ENCODE data around the gene THRB. TPM values are rescaled to one million over a fixed set of nuclear protein-coding genes. Genes with fewer than 3 reads are reported as not detected.

The THRB gene
- total RNA-seq, 1 donor from 2014 or later = 3.1 TPM

GRCh38 chr3:24338409-24339130, 156.1 kb downstream of the THRB start:
- Histone ChIP-seq H3K36me3 (ENCODE audit: control insufficient read depth, insufficient read depth, low read length) (no peaks in the 10 kb centered on the region), H3K27me3 (ENCODE audit: control insufficient read depth, insufficient read depth, low read length) (no peaks in the 10 kb centered on the region), H3K4me3 (ENCODE audit: low read depth, low read length) (no peak overlapping the region)
- DNase-seq (ENCODE audit: low read depth) = no peak
- TF ChIP-seq CTCF (IDR thresholded peaks at IDR 0.05; ENCODE audit: insufficient read depth, low read length, poor library complexity, severe bottlenecking) = no peak

- no peak overlapping the region for H3K4me3 ChIP-seq (ENCODE audit: low read depth, low read length)
- no peak for TF ChIP-seq CTCF (IDR thresholded peaks at IDR 0.05; ENCODE audit: insufficient read depth, low read length, poor library complexity, severe bottlenecking)
- no peaks in the 10 kb centered on the region for H3K27me3 ChIP-seq (ENCODE audit: control insufficient read depth, insufficient read depth, low read length)
- no peaks in the 10 kb centered on the region for H3K36me3 ChIP-seq (ENCODE audit: control insufficient read depth, insufficient read depth, low read length)
- DNase-seq (ENCODE audit: low read depth) = no peak
Measured at GRCh38 chr3:24336101-24336500, 158.5 kb downstream of the THRB start.

GRCh38 chr3:24332092-24332491, 162.6 kb downstream of the THRB start:
- Histone ChIP-seq H3K4me3 (ENCODE audit: low read depth, low read length) (no peak overlapping the region), H3K36me3 (ENCODE audit: control insufficient read depth, insufficient read depth, low read length) (no peaks in the 10 kb centered on the region), H3K27me3 (ENCODE audit: control insufficient read depth, insufficient read depth, low read length) (no peaks in the 10 kb centered on the region)
- no peak for DNase-seq (ENCODE audit: low read depth)
- TF ChIP-seq CTCF (IDR thresholded peaks at IDR 0.05; ENCODE audit: insufficient read depth, low read length, poor library complexity, severe bottlenecking) = no peak

- no peak for TF ChIP-seq CTCF (IDR thresholded peaks at IDR 0.05; ENCODE audit: insufficient read depth, low read length, poor library complexity, severe bottlenecking)
- no peaks in the 10 kb centered on the region for H3K36me3 ChIP-seq (ENCODE audit: control insufficient read depth, insufficient read depth, low read length)
- no peaks in the 10 kb centered on the region for H3K27me3 ChIP-seq (ENCODE audit: control insufficient read depth, insufficient read depth, low read length)
- no peak for DNase-seq (ENCODE audit: low read depth)
- H3K4me3 ChIP-seq (ENCODE audit: low read depth, low read length) = no peak overlapping the region
Measured at GRCh38 chr3:24323272-24323671, 171.4 kb downstream of the THRB start.

- no peak for TF ChIP-seq CTCF (IDR thresholded peaks at IDR 0.05; ENCODE audit: insufficient read depth, low read length, poor library complexity, severe bottlenecking)
- Histone ChIP-seq H3K27me3 (ENCODE audit: control insufficient read depth, insufficient read depth, low read length) (no peaks in the 10 kb centered on the region), H3K36me3 (ENCODE audit: control insufficient read depth, insufficient read depth, low read length) (no peaks in the 10 kb centered on the region), H3K4me3 (ENCODE audit: low read depth, low read length) (no peak overlapping the region)
- DNase-seq (ENCODE audit: low read depth) = no peak
Measured at GRCh38 chr3:24320601-24321000, 174.0 kb downstream of the THRB start.
